Measurements from ENCODE around the gene SEC14L6. TPM values are rescaled to one million over a fixed set of nuclear protein-coding genes. Genes with fewer than 3 reads are reported as not detected.

The SEC14L6 gene
- total RNA-seq, 1 experiment from 2014 or later: 1.1 TPM

DNA sequence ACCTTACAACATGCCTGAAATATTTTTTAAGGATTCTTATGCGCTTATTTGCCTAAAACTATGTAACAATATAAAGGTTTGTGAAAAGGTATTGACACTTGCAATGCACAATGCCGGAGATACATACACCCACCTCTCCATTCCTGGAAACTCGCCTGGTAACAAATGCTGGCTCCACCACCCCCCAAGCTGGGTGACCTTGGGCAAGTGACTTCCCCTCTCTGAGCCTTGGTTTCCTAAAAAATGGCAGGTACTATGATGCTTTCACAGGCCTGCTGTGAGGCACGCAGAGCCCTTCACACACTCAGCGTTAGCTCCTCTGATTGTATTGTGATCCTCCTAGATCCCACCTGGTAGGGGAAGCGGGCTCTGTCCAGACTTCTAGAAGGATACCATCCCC is 25.7 kb upstream of the SEC14L6 start:
- Histone ChIP-seq H3K4me2 (ENCODE audit: insufficient read depth, insufficient read length, low read length) (no peak overlapping the region), H2BK120ac (ENCODE audit: low read depth, low read length, poor library complexity, severe bottlenecking) (no peak overlapping the region), H3K18ac (ENCODE audit: insufficient read length, low read depth, low read length) (no peak overlapping the region), H3K27ac (ENCODE audit: insufficient read length, low read depth, low read length) (no peak overlapping the region), H4K91ac (ENCODE audit: insufficient read length, low read depth, low read length) (no peak overlapping the region), H2BK12ac (ENCODE audit: insufficient read length, low read depth, low read length) (no peak overlapping the region), H3K79me1 (ENCODE audit: insufficient read depth, low read depth, low read length, poor library complexity, severe bottlenecking) (no peaks in the 10 kb centered on the region), H2AFZ (ENCODE audit: low read length) (no peak overlapping the region), H4K20me1 (ENCODE audit: control insufficient read depth, insufficient read depth, insufficient read length) (peaks cover 5% of the 10 kb centered on the region), H3K9me3 (ENCODE audit: control insufficient read depth, low read depth, low read length) (no peaks in the 10 kb centered on the region), H3K56ac (ENCODE audit: insufficient read length, low read depth, low read length) (no peak overlapping the region), H3K14ac (ENCODE audit: insufficient read depth, low read length) (no peak overlapping the region), H2BK20ac (ENCODE audit: low read depth, low read length, poor library complexity, severe bottlenecking) (no peak overlapping the region), H3K27me3 (ENCODE audit: insufficient read depth, low read length) (no peaks in the 10 kb centered on the region), H3K4me1 (ENCODE audit: insufficient read depth, low read length) (no peaks in the 10 kb centered on the region), H3T11ph (ENCODE audit: low read length) (no peak overlapping the region), H3K9ac (ENCODE audit: extremely low read depth, insufficient read length, low read length) (no peak overlapping the region), H4K5ac (ENCODE audit: insufficient read length, low read depth, low read length) (no peak overlapping the region), H3K23me2 (ENCODE audit: insufficient read length, low read depth, low read length, poor library complexity, severe bottlenecking) (peaks cover 7% of the 10 kb centered on the region), H2BK5ac (ENCODE audit: insufficient read length, low read length) (no peak overlapping the region), H3K4ac (ENCODE audit: low read depth, low read length) (no peak overlapping the region), H3K23ac (ENCODE audit: insufficient read length, low read depth, low read length) (no peak overlapping the region), H3K79me2 (ENCODE audit: insufficient read depth, low read length) (no peaks in the 10 kb centered on the region), H2BK15ac (ENCODE audit: low read depth, low read length) (no peak overlapping the region), H4K8ac (replicated peaks; ENCODE audit: insufficient read length, low read depth, low read length) (no peak overlapping the region), H2AK5ac (ENCODE audit: insufficient read length, low read length) (no peak overlapping the region)
- Mint-ChIP-seq H3K4me3 (no peak overlapping the region), H3K27ac (no peak overlapping the region; a peak in 1 of 7 replicates), H3K27me3 (ENCODE audit: low read depth) (peaks cover 7% of the 10 kb centered on the region), H3K36me3 (ENCODE audit: insufficient read depth in 1 of 3, low read depth in 3 of 3) (peaks cover 10 to 18% (median 14%) of the 10 kb centered on the region in 3 experiments; a peak in 6 of 7 replicates), H3K9me3 (no peaks in the 10 kb centered on the region), H3K4me1 (peaks cover 19 to 30% of the 10 kb centered on the region in 2 experiments)
- no peak for TF ChIP-seq CTCF (conservative IDR thresholded peaks at IDR 0.05)
- no peak for DNase-seq
- WGBS (ENCODE audit: extremely low coverage, insufficient read length, low lambda C conversion rate): no CpG with 5 or more reads among the region's 6 CpGs
